GM12878 (cell line): ENCODE measurements around the gene BTBD10.

Experiments
- BHLHE40 ChIP-seq, 2 experiments: fragments of 450-650 bp in 1 of 2; IDR thresholded peaks; 2 replicates each; pipeline ENCODE4 v1.6.1; 2011 to 2017; ENCODE audit warnings: low read depth in 2 of 2, borderline replicate concordance in 1 of 2, improper control_type of control experiment in 1 of 2, low read length in 1 of 2, mild to moderate bottlenecking in 1 of 2
- CTCF ChIP-seq, 3 experiments: IDR thresholded peaks in 2 of 3; conservative IDR thresholded peaks in 1 of 3; 2 replicates each; pipeline ENCODE4 v1.5.1; 2011; ENCODE audit warnings: low read depth in 3 of 3, low read length in 3 of 3, mild to moderate bottlenecking in 3 of 3, control low read depth in 2 of 3, moderate library complexity in 2 of 3, inconsistent platforms in 1 of 3, mixed read lengths in 1 of 3; ENCODE audit not compliant: control insufficient read depth in 2 of 3, insufficient read depth in 1 of 3; ENCODE audit errors: extremely low read depth in 1 of 3
- ELK1 ChIP-seq: IDR thresholded peaks from 2 replicates; pipeline ENCODE4 v1.6.1; 2012; ENCODE audit warnings: low read depth, low read length, improper control_type of control experiment
- ZNF274 ChIP-seq: IDR thresholded peaks from one replicate; pipeline ENCODE4 v1.8.0; 2011; ENCODE audit not compliant: insufficient read length, insufficient read depth

- TF ChIP-seq CTCF (IDR thresholded peaks at IDR 0.05 in 2 of 3, conservative IDR thresholded peaks at IDR 0.05 in 1 of 3; ENCODE audit: control insufficient read depth in 2 of 3, extremely low read depth in 1 of 3, insufficient read depth in 1 of 3, low read depth in 3 of 3, low read length in 3 of 3): no peak
- no peak for TF ChIP-seq ZNF274
- TF ChIP-seq BHLHE40 (IDR thresholded peaks at IDR 0.05; ENCODE audit: borderline replicate concordance in 1 of 2, low read depth in 2 of 2, low read length in 1 of 2): no peak
- TF ChIP-seq ELK1: no peak
Measured at GRCh38 chr11:13494051-13494450, 31.0 kb upstream of the BTBD10 start.
